ENCODE data around the gene EHBP1.

Gene EHBP1

DNA sequence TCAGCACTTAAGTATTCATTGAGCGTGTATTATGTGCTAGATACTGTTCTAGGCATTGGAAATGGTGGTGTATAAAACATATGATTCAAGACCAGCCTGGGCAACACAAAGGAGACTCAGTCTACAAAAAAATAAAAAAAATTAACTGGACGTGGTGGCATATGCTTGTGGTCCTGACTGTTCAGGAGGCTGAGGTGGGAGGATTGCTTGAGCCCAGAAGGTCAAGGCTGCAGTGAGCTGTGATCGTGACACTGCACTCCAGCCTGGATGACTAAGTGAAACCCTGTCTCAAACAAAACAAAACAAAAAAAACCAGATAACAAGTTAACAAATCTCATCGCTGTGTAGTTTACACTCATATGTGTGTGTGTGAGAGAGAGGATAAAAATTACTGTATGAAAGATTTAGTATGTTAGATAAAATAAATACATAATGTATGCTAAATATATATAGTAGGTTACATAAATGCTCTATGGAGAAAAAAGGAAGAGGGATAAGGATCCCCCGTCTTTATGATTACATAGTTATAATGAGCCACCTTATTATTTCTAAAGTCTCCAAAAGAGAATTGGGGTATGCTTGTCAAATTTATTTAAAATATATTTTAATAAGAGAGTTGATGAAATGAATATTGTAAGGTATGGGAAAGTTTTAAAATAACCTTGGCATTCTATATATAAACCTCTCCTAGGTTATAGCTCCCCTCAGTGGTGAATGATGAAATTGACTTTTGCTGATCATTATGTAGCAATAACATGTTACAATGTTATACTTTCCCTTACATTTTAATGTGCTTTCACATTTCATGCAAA lies 69.2 kb downstream of the EHBP1 start:
- in situ Hi-C loops (cut with MboI; ENCODE audit: low sequenced_read_pairs) = no loop called here

DNA sequence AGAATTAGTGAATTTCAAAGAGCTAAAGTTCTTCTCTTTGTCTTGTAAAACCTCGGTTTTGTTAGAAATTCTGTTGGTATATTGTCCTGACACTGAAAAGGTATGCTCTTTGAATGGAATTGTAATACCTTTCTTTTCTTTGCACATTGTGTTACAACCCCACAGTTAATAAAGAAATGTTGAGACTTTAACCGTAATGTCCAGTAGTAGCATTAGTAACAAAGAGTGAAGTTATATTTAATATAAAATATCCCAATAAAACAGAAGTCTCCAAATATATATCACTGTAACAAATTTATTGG lies 69.8 kb downstream of the EHBP1 start:
- in situ Hi-C loops (cut with MboI; ENCODE audit: low sequenced_read_pairs) = no loop called here

DNA sequence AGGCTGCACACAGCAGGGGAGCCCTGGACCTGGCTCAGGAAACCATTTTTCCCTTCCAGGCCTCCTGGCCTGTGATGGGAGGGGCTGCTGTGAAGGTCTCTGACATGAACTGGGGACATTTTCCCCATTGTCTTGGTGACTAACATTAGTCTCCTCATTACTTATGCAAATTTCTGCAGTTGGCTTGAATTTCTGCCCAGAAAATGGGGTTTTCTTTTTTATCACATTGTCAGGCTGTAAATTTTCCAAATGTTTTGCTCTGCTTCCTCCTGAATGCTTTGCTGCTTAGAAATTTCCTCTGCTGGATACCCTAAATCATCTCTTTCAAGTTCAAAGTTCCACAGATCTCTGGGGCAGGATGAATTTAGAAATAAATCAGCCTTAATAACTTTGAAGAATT lies 78.2 kb downstream of the EHBP1 start:
- in situ Hi-C loops (cut with MboI; ENCODE audit: low sequenced_read_pairs) = no loop called here

DNA sequence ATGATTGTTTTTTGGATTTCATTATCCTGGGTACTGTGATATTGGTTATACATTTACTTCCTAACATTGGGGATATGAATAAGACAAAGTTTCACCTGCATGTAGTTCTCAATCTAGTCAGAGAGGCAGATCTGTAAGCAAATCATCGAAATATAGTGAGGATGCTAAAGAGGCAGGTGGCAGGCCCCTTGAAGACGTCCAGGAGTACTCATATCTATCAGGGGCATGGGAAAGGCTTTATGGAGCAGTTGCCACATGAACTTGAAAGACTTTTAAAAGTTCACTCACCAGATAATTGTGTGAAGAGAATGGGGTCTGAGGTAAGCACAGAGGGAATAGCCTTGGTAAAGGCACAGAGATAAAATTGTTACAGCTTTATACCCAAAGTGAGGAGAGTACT lies 78.8 kb downstream of the EHBP1 start:
- in situ Hi-C loops (cut with MboI; ENCODE audit: low sequenced_read_pairs) = no loop called here

DNA sequence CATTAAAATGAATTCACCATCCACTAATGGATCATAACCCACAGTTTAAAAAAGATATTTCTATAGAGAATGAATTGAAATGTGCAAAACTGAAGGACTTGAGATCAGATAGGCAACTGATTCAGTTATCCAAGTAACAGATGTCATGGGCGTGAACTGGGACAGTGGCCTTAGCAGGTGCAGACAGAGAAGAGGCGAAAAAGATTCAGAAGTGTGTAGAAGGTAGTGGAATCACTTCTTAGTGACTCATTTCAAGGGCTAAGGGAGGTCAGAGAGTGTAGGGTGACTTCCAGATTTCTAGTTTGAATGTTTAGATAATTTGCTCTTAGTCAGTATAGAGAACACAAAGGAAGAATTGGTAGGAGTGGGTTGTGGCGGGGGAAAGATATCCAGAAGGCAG lies 79.7 kb downstream of the EHBP1 start:
- in situ Hi-C loops (cut with MboI; ENCODE audit: low sequenced_read_pairs) = no loop called here

DNA sequence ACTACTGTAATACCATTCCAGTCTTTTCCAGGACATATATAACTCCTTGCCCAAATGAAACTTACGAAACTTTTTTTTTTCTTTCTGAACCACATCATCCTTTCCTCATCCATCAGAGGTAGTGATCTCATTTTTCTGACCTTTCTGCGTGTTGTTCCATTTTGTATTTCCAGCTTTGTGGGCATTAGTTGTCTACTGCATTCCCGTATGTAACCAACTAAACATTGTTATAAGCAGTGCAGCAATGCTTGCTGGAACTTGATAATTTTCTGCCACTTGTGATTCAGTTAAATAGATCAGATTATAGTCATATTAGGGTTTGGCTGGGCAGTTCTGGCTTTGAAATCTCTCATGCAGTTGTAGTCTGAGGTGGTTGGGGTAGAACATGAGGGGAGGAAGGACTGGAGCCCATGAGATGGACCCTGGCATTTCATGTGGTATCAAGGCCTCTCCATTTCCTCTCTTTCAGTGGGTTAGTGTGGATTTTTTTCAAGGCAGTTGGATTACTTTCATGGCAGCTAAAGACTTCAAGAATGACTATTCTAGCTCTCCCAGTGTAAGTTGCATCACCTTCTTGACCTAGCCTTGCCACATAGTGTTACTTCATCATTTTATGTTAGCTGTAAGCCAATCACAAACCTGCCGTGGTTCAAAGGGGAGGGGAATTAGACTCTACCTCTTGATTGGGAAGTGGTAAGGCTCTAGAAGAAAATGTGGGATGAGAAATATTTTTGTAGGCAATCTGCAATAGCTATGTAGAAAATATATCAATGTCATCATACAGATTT lies 80.5 kb downstream of the EHBP1 start:
- in situ Hi-C loops (cut with MboI; ENCODE audit: low sequenced_read_pairs) = no loop called here

DNA sequence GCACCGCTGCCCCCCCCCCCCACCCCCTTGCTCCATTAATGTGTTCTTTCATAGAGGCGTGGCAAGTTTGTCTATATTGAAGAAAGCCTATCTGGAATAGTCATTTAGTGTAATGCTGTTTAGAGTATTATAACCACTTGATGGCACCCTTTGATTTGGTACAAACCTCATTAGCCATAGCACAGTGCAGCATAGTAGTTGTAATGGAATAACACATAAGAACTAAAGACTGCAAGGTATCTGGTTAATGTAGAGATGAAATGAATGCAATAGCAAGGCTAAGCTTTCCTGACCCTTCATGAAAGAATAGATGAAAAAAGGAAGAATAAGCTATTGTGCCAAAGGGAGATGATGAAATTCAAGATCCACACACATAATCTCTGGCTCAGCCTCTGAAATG lies 81.9 kb downstream of the EHBP1 start:
- in situ Hi-C loops (cut with MboI; ENCODE audit: low sequenced_read_pairs) = no loop called here

DNA sequence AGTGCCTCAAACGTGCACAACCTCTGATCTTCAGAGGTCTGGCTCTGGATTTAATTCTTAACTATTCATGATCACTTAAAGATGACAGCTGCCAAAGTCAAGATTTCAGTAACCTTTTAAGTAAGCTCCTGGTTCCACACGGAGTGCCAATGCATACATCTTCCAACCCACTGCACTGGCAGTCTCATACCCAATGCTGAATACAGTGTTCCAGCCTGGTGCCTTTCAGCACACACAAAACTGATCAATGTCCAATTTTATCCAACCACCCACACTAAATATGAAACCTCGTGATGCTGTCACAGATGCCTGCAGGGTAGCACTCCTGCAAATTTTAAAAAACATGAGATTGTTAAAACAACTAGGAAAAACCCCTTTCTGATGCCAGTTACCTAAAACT lies 84.0 kb downstream of the EHBP1 start:
- in situ Hi-C loops (cut with MboI; ENCODE audit: low sequenced_read_pairs) = no loop called here

DNA sequence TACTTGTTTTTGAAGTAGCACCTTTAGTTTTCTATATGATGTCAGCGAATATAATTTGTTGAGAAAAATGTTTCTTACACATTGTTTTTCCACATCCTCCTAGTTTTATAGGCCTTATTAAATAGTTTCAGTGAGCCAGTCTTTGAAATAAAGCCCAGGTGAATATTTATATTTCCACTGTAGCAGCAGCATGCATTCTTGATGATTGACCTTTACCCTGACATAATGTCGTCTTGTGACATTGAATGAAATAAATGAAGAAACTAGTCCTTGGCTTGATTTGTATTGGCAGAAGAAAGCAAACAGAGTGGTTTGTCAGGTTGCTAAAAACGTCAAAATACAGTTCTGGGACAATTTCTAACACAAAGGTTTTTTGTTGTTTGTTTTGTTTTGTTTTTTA lies 84.4 kb downstream of the EHBP1 start:
- in situ Hi-C loops (cut with MboI; ENCODE audit: low sequenced_read_pairs) = no loop called here

DNA sequence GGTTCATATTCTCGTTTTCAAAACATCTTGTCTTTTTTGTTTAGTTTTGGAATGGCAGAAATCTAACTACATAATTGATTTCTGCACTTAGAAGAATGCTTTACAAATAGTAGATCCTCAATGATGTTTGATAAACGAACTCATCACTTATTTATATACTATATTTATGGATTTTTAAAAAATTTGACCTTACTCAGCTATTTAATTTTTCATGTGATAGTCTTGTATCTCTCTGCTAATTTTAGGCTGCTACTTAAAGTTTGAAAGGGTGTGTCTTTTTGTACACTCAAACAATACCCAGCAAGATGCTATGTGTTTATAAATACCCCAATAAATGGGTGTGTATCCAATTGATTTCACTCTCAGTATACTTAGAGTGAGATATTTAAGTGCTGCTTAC lies 86.9 kb downstream of the EHBP1 start:
- in situ Hi-C loops (cut with MboI; ENCODE audit: low sequenced_read_pairs) = no loop called here

DNA sequence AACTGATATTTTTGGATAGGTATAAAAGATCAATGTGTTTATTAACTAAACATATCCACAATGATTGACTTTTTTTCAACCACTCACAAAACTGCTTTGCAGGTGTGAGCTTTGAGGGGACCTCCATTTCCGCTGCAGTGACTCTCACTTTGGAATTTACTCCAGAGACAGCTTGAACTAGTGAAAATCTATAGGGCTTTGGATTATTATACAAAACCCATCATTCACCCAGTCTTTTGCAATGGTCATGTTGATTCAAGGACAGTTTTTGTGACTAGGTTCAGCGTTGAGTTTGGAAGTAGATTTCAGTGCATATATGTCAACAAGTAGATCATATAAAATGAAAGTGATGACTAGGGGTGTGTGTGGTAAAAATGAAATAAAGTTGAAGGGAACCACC lies 87.7 kb downstream of the EHBP1 start:
- in situ Hi-C loops (cut with MboI; ENCODE audit: low sequenced_read_pairs) = no loop called here

DNA sequence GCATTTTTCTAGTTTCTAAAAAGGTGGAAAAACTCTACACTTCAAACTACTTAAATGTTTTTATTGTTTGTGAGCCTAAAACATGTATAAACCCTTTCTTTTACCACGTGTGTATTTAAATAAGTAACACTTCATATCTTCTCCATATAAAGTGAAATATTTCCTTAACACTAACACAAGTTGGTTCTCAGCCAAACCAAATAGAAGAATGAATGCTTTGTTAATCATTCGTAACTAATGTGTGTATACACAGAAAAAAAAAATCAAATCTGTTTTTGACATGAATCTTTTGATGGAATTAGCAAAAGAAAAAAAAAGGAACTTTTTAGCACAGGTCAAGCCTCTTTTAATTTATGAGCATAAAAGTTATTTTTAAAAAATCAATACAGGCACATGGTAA lies 89.3 kb downstream of the EHBP1 start:
- in situ Hi-C loops (cut with MboI; ENCODE audit: low sequenced_read_pairs) = no loop called here

DNA sequence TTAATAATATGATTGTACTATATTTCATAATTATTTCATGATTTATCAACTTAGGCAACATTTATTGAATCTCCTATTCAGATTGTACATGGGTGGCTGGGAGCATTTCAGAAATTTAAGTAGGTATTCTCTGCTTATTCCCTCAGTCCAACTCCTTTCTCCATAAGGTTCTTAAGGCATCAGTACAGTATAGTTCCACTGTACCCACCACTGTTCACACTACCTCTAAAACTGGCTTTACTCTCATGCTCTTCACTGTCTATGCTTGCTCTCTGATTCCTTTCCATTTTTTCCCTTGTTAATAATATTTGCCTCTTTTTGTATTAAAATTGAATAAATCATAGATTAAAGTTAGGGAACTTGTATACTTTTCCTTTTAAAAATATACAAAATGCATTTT lies 89.8 kb downstream of the EHBP1 start:
- in situ Hi-C loops (cut with MboI; ENCODE audit: low sequenced_read_pairs) = no loop called here

DNA sequence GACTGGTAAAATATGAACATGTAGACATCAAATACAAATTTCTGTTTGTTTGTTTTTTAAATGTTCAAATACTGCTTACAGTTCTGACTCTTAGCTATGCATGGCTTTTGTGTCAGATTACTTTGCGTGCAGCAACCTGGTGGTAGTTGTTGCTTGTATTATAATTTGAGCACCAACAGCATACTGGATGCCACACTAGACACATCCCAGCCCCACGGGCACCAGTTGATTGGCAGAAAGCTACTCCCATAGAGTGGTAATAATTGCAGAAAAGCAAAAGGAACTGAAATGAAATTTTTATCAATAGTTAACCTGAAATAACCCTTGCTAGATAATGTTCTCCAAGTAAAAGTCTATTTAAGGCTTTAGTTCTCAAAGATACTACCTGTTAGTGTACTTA lies 91.6 kb downstream of the EHBP1 start:
- in situ Hi-C loops (cut with MboI; ENCODE audit: low sequenced_read_pairs) = no loop called here

DNA sequence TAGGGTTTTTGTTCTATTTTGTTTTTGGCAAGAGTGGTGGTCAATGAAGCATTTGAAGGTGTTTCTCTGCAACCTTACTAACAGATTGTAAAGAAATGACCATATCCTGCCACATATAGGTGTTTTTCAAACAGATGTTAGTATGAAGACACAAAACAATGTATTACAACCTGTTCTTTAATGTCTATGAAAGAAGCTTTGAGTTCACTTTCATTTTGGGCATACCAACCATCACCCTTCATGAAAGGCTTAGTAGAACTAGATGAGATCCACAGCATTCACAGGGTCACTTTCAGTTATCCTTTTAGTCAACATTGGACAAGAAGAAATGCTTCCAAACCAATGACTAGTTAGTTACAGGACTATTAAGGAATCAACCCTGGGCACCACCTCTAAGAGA lies 95.1 kb downstream of the EHBP1 start:
- in situ Hi-C loops (cut with MboI; ENCODE audit: low sequenced_read_pairs) = no loop called here

DNA sequence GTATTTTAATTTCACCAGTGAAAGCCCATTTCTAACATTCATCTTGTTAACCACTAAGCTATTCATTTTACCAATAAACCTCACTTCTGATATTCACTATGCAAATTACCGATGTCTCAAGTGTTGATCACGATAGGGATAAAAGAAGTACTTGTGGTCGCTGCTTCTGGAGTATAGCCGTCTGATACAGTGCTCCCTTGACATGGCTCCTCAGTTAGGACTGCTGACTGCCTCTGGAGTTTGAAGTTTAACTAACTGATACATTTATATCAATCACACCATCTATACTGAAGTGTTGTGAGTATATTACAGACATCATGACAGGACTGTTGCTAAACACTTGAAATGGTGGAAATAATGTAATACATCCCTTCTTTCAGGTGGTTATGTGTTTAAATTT lies 95.6 kb downstream of the EHBP1 start:
- in situ Hi-C loops (cut with MboI; ENCODE audit: low sequenced_read_pairs) = no loop called here

DNA sequence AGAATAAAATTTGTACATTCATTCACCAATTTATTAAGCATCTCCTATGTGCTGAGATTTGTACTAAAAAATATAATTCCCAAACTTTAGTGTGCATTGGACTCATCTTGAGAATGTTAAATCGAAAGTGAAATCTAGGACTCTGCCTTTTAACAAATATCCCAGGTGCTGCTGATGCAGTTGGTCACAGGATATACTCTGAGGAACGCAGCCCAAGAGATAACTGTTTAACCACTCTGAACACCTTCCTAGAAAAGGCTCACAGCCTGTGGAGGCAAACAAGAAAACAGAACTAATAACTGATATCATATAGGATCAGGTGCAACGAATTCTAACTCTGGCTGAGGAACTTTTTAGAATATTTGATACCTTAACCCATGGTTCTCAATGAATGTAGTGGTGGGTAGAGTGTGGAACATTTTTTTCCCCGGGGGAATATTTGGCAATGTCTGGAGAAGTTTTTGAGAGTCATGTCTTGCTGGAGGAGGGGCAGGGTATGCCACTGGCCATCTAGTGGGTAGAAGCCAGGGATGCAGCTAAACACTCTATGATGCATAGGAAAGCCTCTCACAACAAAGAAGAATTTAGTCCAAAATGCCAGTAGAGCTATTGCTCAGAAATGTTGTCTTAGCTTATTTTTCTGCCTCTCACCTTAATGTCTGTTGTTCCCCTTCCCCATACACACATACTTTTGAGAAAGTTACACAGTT lies 96.5 kb downstream of the EHBP1 start:
- in situ Hi-C loops (cut with MboI; ENCODE audit: low sequenced_read_pairs) = no loop called here

DNA sequence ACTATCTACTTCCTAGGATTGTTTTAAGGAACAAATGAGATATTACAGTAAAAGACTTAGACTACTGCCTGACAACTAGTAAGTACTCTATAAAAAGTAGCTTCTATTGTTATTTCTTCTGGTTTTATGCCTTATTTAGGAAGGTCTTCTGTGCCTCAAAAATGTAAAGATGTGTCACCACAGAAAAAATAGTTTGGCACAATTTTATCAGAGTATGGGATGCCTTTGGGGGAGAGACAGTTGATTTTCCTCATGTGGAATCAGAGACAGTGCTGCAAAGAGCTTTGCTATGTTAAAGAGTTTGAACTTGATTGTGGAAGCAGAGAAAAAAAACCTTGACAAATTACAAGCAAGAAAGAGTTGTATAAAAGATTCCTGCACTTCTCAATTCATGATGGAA lies 98.4 kb downstream of the EHBP1 start:
- in situ Hi-C loops (cut with MboI; ENCODE audit: low sequenced_read_pairs) = no loop called here

DNA sequence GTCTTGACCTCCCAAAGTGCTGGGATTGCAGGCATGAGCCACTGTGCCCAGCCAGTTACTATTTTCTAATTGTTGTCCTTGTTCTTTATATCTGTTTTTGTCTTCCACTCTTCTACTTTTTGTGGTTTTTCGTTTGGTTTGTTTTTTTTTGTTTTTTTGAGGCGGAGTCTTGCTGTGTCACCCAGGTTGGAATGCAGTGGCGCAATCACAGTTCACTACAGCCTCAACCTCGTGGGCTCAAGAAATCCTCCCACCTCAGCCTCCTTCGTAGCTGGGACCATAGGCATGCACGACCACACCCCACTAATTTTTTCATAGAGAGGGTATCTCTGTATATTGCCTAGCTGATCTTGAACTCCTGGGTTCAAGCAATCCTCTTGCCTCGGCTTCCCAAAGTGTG lies 100.7 kb downstream of the EHBP1 start:
- in situ Hi-C loops (cut with MboI; ENCODE audit: low sequenced_read_pairs) = no loop called here

DNA sequence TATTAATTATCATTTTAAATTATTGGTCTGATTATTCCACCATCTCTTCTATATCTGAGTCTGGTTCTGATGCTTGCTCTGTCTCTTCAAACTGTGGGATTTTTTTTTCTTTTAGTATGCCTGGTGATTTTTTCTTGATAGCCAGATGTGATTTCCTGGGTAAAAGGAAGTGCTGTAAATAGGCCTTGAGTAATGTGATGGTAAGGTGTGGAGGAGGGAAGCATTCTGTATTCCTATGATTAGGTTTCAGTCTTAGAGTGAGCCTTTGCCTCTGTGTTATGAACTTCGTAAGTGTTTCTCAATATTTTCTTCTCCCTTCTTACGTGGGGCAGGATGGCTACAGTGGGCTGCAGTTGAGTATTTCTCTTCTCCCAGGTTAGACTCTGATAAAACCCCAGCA lies 103.0 kb downstream of the EHBP1 start:
- in situ Hi-C loops (cut with MboI; ENCODE audit: low sequenced_read_pairs) = no loop called here

DNA sequence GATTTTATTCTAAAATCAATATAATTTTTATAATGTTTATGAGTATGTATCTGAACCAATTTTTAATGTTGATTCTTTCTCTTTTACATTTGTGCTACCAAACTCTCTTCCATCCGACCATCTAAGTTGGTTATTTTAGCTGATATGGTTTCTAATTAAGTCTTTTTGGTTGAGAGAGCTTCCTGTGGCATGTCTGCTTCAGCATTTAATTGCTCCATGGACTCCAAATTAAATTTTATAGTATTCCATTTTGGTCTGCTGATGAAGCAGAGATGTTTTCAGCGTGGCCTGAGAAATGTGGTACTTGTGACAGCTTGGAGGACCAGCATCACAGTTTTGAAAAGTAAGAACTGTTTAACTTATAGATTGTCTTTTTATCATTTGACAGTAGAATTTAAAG lies 105.6 kb downstream of the EHBP1 start:
- in situ Hi-C loops (cut with MboI; ENCODE audit: low sequenced_read_pairs) = no loop called here

DNA sequence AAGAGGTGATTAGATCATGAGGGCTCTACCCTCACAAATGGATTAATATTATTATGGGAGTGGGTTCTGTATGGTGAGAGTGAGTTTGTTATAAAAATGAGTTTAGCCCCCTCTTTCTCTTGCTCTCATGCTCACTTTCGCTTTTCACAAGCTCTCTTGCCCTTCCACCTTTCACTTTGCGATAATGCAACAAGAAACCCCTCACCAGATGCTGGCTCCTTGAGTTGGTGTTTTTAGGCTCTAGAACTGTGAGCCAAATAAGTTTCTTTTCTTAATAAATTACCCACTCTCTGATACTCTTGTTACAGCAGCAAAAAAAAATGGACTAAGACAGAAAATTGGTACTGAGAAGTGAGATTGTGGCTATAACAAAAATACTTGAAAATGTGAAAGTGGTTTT lies 106.5 kb downstream of the EHBP1 start:
- in situ Hi-C loops (cut with MboI; ENCODE audit: low sequenced_read_pairs) = no loop called here

Measured in hTERT RPE-1 (cell line).